SH-SY5Y (cell line): Measurements from ENCODE around the gene KCNB1.

ENCODE experiments used
- GATA2 ChIP-seq: IDR thresholded peaks from 2 replicates; pipeline ENCODE4 v1.6.1; 2011; ENCODE audit warnings: mild to moderate bottlenecking, low read depth, low read length
- GATA3 ChIP-seq: IDR thresholded peaks from 2 replicates; pipeline ENCODE4 v1.6.1; 2011; ENCODE audit warnings: low read depth, mild to moderate bottlenecking, low read length, moderate library complexity

Gene KCNB1

GRCh38 chr20:49391404-49392245, 90.8 kb downstream of the KCNB1 start:
- TF ChIP-seq GATA2 = no peak
- no peak for TF ChIP-seq GATA3

DNA sequence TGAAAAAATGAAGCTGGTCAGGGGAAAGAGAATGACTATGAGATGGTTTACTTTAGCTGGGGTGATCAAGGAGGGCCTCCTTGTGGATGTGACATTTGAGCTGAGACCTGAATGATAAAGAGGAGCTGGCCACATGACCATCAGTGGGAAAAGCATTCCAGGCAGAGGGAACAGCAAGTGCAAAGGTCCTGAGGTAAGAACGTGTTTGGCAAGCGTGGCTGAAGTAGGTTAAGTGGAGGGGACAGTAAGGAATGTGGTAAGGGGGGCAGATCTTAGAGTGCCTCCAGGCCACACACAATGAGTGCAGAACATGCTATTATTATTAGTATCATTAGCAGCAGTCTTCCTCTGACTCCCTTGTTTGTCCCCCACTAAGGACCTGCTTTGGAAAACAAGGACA, 92.6 kb downstream of the KCNB1 start:
- TF ChIP-seq GATA2 = no peak
- TF ChIP-seq GATA3 = no peak

GRCh38 chr20:49388744-49389143, 93.7 kb downstream of the KCNB1 start:
- no peak for TF ChIP-seq GATA2
- TF ChIP-seq GATA3 = no peak

- TF ChIP-seq GATA2 (no peak; the same call in 1 of the 2 replicates), GATA3 (0 out of 2 replicates have a peak, but pooled peaks have one; percentile 33)
These were observed 94.9 kb downstream of the KCNB1 start for GRCh38 chr20:49387581-49387939.

- TF ChIP-seq GATA2 = no peak; the same call in 1 of the 2 replicates
- no peak for TF ChIP-seq GATA3
These were observed 95.5 kb downstream of the KCNB1 start for GRCh38 chr20:49386848-49387580.

GRCh38 chr20:49385465-49385864, 97.0 kb downstream of the KCNB1 start:
- no peak for TF ChIP-seq GATA2

- TF ChIP-seq GATA3 = no peak
- no peak for TF ChIP-seq GATA2
These were observed 97.7 kb downstream of the KCNB1 start for GRCh38 chr20:49384437-49385434.

- TF ChIP-seq GATA2 (peak; percentile 89), GATA3 (no peak)
These were observed 100.6 kb downstream of the KCNB1 start for GRCh38 chr20:49381558-49382493.

GRCh38 chr20:49380337-49380780, 102.1 kb downstream of the KCNB1 start:
- TF ChIP-seq GATA3 = no peak
- no peak for TF ChIP-seq GATA2

- no peak for TF ChIP-seq GATA2
- TF ChIP-seq GATA3 = no peak
These were observed 103.1 kb downstream of the KCNB1 start for GRCh38 chr20:49379338-49379737.

DNA sequence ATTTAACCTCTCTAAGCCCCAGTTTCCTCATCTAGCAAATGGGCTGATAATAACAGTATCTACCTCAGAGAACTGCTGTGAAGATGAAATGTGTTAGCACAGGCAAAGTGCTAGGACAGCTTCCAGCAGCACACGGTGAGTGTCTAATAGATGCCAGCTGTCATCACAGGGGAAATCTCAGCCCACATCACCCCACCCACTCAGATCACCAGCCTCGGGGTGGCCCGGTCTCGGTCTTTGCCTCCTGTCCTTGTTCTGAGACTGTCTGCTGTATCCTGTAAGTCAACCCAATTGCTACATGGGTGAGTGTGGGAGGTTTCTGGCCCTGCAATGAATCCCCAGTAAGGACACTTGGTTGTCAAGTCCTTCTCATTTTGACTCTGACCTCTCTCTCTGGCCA, 105.1 kb downstream of the KCNB1 start:
- peak; percentile 55 for TF ChIP-seq GATA2
- TF ChIP-seq GATA3 = no peak

DNA sequence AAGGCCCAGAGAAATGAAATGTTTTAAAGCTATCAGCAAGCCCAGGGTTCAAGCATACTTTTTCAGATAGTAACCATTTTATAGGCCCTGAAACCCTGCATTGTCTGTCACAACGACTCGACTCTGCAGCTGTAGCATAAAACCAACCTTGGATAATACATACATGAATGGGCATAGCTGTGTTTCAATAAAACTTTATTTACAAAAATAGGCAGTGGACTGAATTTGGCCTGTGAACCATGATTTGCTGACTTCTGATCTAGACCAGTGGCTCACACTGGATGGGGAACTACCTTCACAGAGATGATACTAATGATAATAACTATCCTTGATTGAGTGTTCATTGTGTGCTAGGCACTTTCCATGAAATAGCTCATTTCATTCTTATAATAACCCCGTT, 107.3 kb downstream of the KCNB1 start:
- TF ChIP-seq GATA3 = no peak
- TF ChIP-seq GATA2 = no peak
